Calu3 (cell line): Measurements from ENCODE around the gene ELF5. TPM values are rescaled to one million over a fixed set of nuclear protein-coding genes. Genes with fewer than 3 reads are reported as not detected.

Source experiments
- BruUV-seq: library from RNA; stranded (reverse); fragments of 400-500 nt; replicated peaks from 2 replicates; lab custom pipeline; 2021; lab: Mats Ljungman, UMichigan
- CTCF ChIA-PET: fragments of 300-600 bp; sonication (Branson Sonifier 250); formaldehyde crosslinking; loops from one replicate; lab custom pipeline; 2022; ENCODE audit warnings: antibody characterized with exemption; lab: Charles Lee
- DNase-seq: peaks from one replicate; pipeline ENCODE4 v3.0.0; 2022
- H3K27ac Mint-ChIP-seq: one replicate; pipeline ENCODE4 v1.8.0; 2022; ENCODE audit warnings: mixed read lengths; ENCODE audit not compliant: unreplicated experiment
- H3K27me3 Mint-ChIP-seq: one replicate; pipeline ENCODE4 v1.8.0; 2022; ENCODE audit warnings: mixed read lengths; ENCODE audit not compliant: unreplicated experiment
- H3K36me3 Mint-ChIP-seq: one replicate; pipeline ENCODE4 v1.8.0; 2022; ENCODE audit warnings: mild to moderate bottlenecking, moderate library complexity, mixed read lengths; ENCODE audit not compliant: insufficient read depth, unreplicated experiment
- H3K4me1 Mint-ChIP-seq: one replicate; pipeline ENCODE4 v1.8.0; 2022; ENCODE audit warnings: mild to moderate bottlenecking, low read depth, mixed read lengths; ENCODE audit not compliant: unreplicated experiment
- H3K4me3 Mint-ChIP-seq: one replicate; pipeline ENCODE4 v1.8.0; 2022; ENCODE audit warnings: mild to moderate bottlenecking, low read depth, moderate library complexity, mixed read lengths; ENCODE audit not compliant: unreplicated experiment
- H3K9me3 Mint-ChIP-seq: one replicate; pipeline ENCODE4 v1.8.0; 2022; ENCODE audit warnings: low read depth, mixed read lengths; ENCODE audit not compliant: unreplicated experiment
- intact Hi-C: fragments of 100-400 bp; cut with micrococcal nuclease; formaldehyde crosslinking; loops from one replicate; pipeline ENCODE4 v1.10.0; 2022; ENCODE audit not compliant: unreplicated experiment
- total RNA-seq: library from RNA; stranded (reverse); gene quantifications from 2 replicates; pipeline ENCODE4 v1.2.3, GENCODE V29; 2022
- TF ChIP-seq, protein P1 (sequence below): fragments of 200-600 bp; IDR thresholded peaks from one replicate; pipeline ENCODE4 v1.8.0; 2022; ENCODE audit warnings: antibody characterized with exemption; ENCODE audit not compliant: unreplicated experiment

The ELF5 gene
- total RNA-seq, 1 experiment from 2014 or later: not detected

DNA sequence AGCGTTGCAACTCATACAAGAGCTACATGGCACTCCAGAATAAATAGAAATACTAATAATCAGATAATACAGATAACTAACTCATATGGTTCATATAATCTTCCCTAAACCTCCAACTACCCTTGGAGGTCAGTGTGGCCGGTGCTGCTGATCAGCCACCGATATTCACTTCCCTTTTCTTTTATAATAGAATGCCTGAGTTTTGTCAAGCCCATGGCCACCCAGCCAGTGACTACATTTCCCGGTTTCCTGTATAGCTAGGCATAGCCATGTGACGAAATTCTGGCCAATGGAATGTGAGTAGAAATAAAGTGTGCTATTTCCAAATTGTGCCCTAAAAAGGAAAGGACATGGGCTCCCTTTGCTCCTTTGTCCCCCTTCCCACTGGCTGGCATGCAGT, 80.8 kb downstream of the ELF5 start:
- CTCF ChIA-PET: no interaction called here
- BruUV-seq: no TSS peak
- TF ChIP-seq, protein P1, sequence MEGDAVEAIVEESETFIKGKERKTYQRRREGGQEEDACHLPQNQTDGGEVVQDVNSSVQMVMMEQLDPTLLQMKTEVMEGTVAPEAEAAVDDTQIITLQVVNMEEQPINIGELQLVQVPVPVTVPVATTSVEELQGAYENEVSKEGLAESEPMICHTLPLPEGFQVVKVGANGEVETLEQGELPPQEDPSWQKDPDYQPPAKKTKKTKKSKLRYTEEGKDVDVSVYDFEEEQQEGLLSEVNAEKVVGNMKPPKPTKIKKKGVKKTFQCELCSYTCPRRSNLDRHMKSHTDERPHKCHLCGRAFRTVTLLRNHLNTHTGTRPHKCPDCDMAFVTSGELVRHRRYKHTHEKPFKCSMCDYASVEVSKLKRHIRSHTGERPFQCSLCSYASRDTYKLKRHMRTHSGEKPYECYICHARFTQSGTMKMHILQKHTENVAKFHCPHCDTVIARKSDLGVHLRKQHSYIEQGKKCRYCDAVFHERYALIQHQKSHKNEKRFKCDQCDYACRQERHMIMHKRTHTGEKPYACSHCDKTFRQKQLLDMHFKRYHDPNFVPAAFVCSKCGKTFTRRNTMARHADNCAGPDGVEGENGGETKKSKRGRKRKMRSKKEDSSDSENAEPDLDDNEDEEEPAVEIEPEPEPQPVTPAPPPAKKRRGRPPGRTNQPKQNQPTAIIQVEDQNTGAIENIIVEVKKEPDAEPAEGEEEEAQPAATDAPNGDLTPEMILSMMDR: no peak

GRCh38 chr11:34431979-34432378, 81.6 kb downstream of the ELF5 start:
- no peak overlapping the region for H3K27ac Mint-ChIP-seq
- BruUV-seq: no TSS peak
- TF ChIP-seq, protein P1: no peak
- no peaks in the 10 kb centered on the region for H3K36me3 Mint-ChIP-seq
- no peaks in the 10 kb centered on the region for H3K27me3 Mint-ChIP-seq
- CTCF ChIA-PET: no interaction called here
- DNase-seq: no peak
- intact Hi-C loops: no loop called here
- H3K4me3 Mint-ChIP-seq: no peak overlapping the region
- no peaks in the 10 kb centered on the region for H3K4me1 Mint-ChIP-seq
- H3K9me3 Mint-ChIP-seq: no peaks in the 10 kb centered on the region

More for the DNA sequence above, 80.8 kb downstream of the ELF5 start:
- no peak overlapping the region for H3K4me3 Mint-ChIP-seq
- no peaks in the 10 kb centered on the region for H3K4me1 Mint-ChIP-seq
- H3K27ac Mint-ChIP-seq: no peak overlapping the region
- H3K27me3 Mint-ChIP-seq: no peaks in the 10 kb centered on the region
- no peaks in the 10 kb centered on the region for H3K9me3 Mint-ChIP-seq
- H3K36me3 Mint-ChIP-seq: no peaks in the 10 kb centered on the region
- no peak for DNase-seq
- intact Hi-C loops: no loop called here

Other genes starting within 250 kb of the ELF5 start
- gene ABTB2, start 155.8 kb downstream of the ELF5 start, total RNA-seq: 24.6 and 24.8 TPM in 2 replicates
- gene CAT, start 74.9 kb downstream of the ELF5 start, total RNA-seq: 50.8 and 54.5 TPM in 2 replicates
- 286 and 299 TPM in 2 replicates for gene EHF, start 107.3 kb upstream of the ELF5 start, total RNA-seq